BJ (cell line): ENCODE data around the gene LAMB2. TPM values are rescaled to one million over a fixed set of nuclear protein-coding genes. Genes with fewer than 3 reads are reported as not detected.

ENCODE experiments used
- CTCF ChIA-PET: fragments of 350-600 bp; formaldehyde crosslinking; extraction: SDS; loops from one replicate; lab custom pipeline; 2021; ENCODE audit warnings: antibody characterized with exemption, inconsistent platforms; lab: Yijun Ruan, JAX
- POLR2A ChIA-PET: fragments of 300-600 bp; sonication (Branson Sonifier 250); formaldehyde crosslinking; extraction: SDS; loops from one replicate; lab custom pipeline; 2021; ENCODE audit warnings: antibody characterized with exemption; lab: Charles Lee
- DNase-seq: peaks from one replicate; pipeline ENCODE4 v3.0.0-alpha.2; 2011; ENCODE audit warnings: low read depth
- H3K27me3 ChIP-seq: 2 replicates; pipeline ENCODE4 v1.6.0; 2011; ENCODE audit warnings: low read length; ENCODE audit not compliant: control insufficient read depth, insufficient read depth
- H3K36me3 ChIP-seq: 2 replicates; pipeline ENCODE4 v1.5.1; 2011; ENCODE audit warnings: low read length; ENCODE audit not compliant: control insufficient read depth, insufficient read depth
- H3K4me3 ChIP-seq: 2 replicates; pipeline ENCODE4 v1.5.1; 2011; ENCODE audit warnings: low read depth, mild to moderate bottlenecking, control low read depth, low read length
- CTCF ChIP-seq: IDR thresholded peaks from 2 replicates; pipeline ENCODE4 v1.5.1; 2011; ENCODE audit warnings: low read depth, mild to moderate bottlenecking, control low read depth, inconsistent platforms, low read length, moderate library complexity; ENCODE audit not compliant: insufficient read depth
- polyA plus RNA-seq: library from polyadenylated mRNA; depleted of rRNA; stranded (reverse); fragments of >200 nt; gene quantifications from 2 replicates; pipeline ENCODE4 v1.2.3, GENCODE V29; 2011

The LAMB2 gene
- polyA plus RNA-seq, 1 experiment = 1,544 TPM

- no peak for TF ChIP-seq CTCF
- ChIA-PET CTCF (no interaction called here), POLR2A (no interaction called here)
- H3K27me3 ChIP-seq = no peaks in the 10 kb centered on the region
- peak within 1 kb of the TSS; percentile 96 for H3K4me3 ChIP-seq
- peaks cover 17% of the 10 kb centered on the region for H3K36me3 ChIP-seq
- DNase-seq = no peak
These were observed 33.2 kb upstream of the LAMB2 start, which contains the start of gene CCDC71 for GRCh38 chr3:49165771-49166751. Gene CCDC71 (minus strand): TSS chr3:49166331. CDS start chr3:49164208, 2,123 bp downstream.

- H3K36me3 ChIP-seq = peaks cover 17% of the 10 kb centered on the region
- POLR2A ChIA-PET = no interaction called here
- DNase-seq = no peak
- CTCF ChIA-PET = no interaction called here
- no peak for TF ChIP-seq CTCF
- no peaks in the 10 kb centered on the region for H3K27me3 ChIP-seq
- H3K4me3 ChIP-seq = peak overlapping the region; percentile 96
These were observed 32.3 kb upstream of the LAMB2 start for GRCh38 chr3:49164983-49165720.

GRCh38 chr3:49163609-49164008 is 30.8 kb upstream of the LAMB2 start:
- no peak for TF ChIP-seq CTCF
- CTCF ChIA-PET = no interaction called here
- H3K36me3 ChIP-seq = peaks cover 17% of the 10 kb centered on the region
- H3K4me3 ChIP-seq = no peak overlapping the region
- H3K27me3 ChIP-seq = no peaks in the 10 kb centered on the region
- POLR2A ChIA-PET = no interaction called here
- DNase-seq = no peak

- DNase-seq = no peak
- H3K4me3 ChIP-seq = no peak overlapping the region
- ChIA-PET CTCF (interaction anchor here (3.1 kb wide), 1 partner anchor 8 kb away, joined by 14 read pairs; the partner anchor contains the start of gene KLHDC8B), POLR2A (no interaction called here)
- H3K36me3 ChIP-seq = peaks cover 17% of the 10 kb centered on the region
- no peaks in the 10 kb centered on the region for H3K27me3 ChIP-seq
- TF ChIP-seq CTCF = no peak
These were observed 30.0 kb upstream of the LAMB2 start for GRCh38 chr3:49162751-49163419.
